Hematopoietic multipotent progenitor cell (in vitro differentiated cells): Measurements from ENCODE around the gene PER2. TPM values are rescaled to one million over a fixed set of nuclear protein-coding genes. Genes with fewer than 3 reads are reported as not detected.

Source experiments
- DNase-seq, 3 donors: peaks; one replicate each; pipeline ENCODE4 v3.0.0-alpha.2; 2011 to 2015; ENCODE audit warnings: low read depth in 2 of 3, low spot score in 2 of 3
- total RNA-seq: library from RNA; depleted of rRNA; stranded (reverse); fragments of >200 nt; gene quantifications from one replicate; pipeline ENCODE4 v1.2.3, GENCODE V29; 2012

PER2 gene
- total RNA-seq, 1 donor, result 19.9 TPM

- DNase-seq, result no peak
These were observed 17.8 kb downstream of the PER2 start for GRCh38 chr2:238270606-238271005.

GRCh38 chr2:238269741-238270140, 18.7 kb downstream of the PER2 start:
- DNase-seq, result no peak

GRCh38 chr2:238267884-238268680, 20.3 kb downstream of the PER2 start:
- DNase-seq, result no peak

- DNase-seq, result no peak
These were observed 21.1 kb downstream of the PER2 start for GRCh38 chr2:238267341-238267710.

- no peak for DNase-seq
These were observed 22.8 kb downstream of the PER2 start for GRCh38 chr2:238265605-238266004.

- no peak for DNase-seq
These were observed 24.3 kb downstream of the PER2 start for GRCh38 chr2:238264072-238264460.

GRCh38 chr2:238263204-238264071, 25.0 kb downstream of the PER2 start:
- DNase-seq, result peak; percentile 45 to 86 (median 76)

GRCh38 chr2:238262496-238263122, 25.8 kb downstream of the PER2 start:
- DNase-seq, result no peak

GRCh38 chr2:238261718-238262375, 26.6 kb downstream of the PER2 start:
- DNase-seq, result no peak

- no peak for DNase-seq
These were observed 27.5 kb downstream of the PER2 start for GRCh38 chr2:238260883-238261282.

GRCh38 chr2:238259061-238260020, 29.1 kb downstream of the PER2 start:
- DNase-seq, result no peak

- no peak for DNase-seq
These were observed 30.4 kb downstream of the PER2 start for GRCh38 chr2:238257786-238258700.

- DNase-seq, result peak in 2 of 3 donors; percentile 88 to 94
These were observed 31.8 kb downstream of the PER2 start for GRCh38 chr2:238256594-238257104.

GRCh38 chr2:238256111-238256510, 32.3 kb downstream of the PER2 start:
- no peak for DNase-seq

GRCh38 chr2:238255636-238256035, 32.8 kb downstream of the PER2 start:
- DNase-seq, result no peak

GRCh38 chr2:238255151-238255551, 33.3 kb downstream of the PER2 start:
- no peak for DNase-seq

- DNase-seq, result no peak
These were observed 34.2 kb downstream of the PER2 start for GRCh38 chr2:238254095-238254723.
